IPS-11a (cell line): Measurements from ENCODE around the gene RAPGEF4.
"Not testable (repeated sequence)": the region's sequence is repeated elsewhere in the genome, so short reads cannot be mapped to it uniquely, and the experiment has no call there.

Experiments used
- H3K4me3 ChIP-seq: one replicate; pipeline ENCODE4 v1.5.1; 2013; ENCODE audit warnings: low read depth, low read length, control low read depth

RAPGEF4 gene

GRCh38 chr2:172770887-172771286 is 35.2 kb downstream of the RAPGEF4 start:
- no peak overlapping the region for H3K4me3 ChIP-seq

- H3K4me3 ChIP-seq = no peak overlapping the region
Observed at GRCh38 chr2:172772633-172773032, 37.0 kb downstream of the RAPGEF4 start.

- no peak overlapping the region for H3K4me3 ChIP-seq
Observed at GRCh38 chr2:172774302-172774701, 38.7 kb downstream of the RAPGEF4 start.

GRCh38 chr2:172775319-172775718 is 39.7 kb downstream of the RAPGEF4 start:
- no peak overlapping the region for H3K4me3 ChIP-seq

- no peak overlapping the region for H3K4me3 ChIP-seq
Observed at GRCh38 chr2:172777431-172777830, 41.8 kb downstream of the RAPGEF4 start.

GRCh38 chr2:172782506-172783164 is 47.0 kb downstream of the RAPGEF4 start:
- H3K4me3 ChIP-seq = no peak overlapping the region

GRCh38 chr2:172783165-172783898 is 47.7 kb downstream of the RAPGEF4 start:
- no peak overlapping the region for H3K4me3 ChIP-seq

GRCh38 chr2:172788871-172789270 is 53.2 kb downstream of the RAPGEF4 start:
- H3K4me3 ChIP-seq = no peak overlapping the region

GRCh38 chr2:172790404-172790803 is 54.8 kb downstream of the RAPGEF4 start:
- H3K4me3 ChIP-seq = no peak overlapping the region

GRCh38 chr2:172791953-172792352 is 56.3 kb downstream of the RAPGEF4 start:
- no peak overlapping the region for H3K4me3 ChIP-seq

- no peak overlapping the region for H3K4me3 ChIP-seq
Observed at GRCh38 chr2:172792711-172793110, 57.1 kb downstream of the RAPGEF4 start.

- not testable (repeated sequence) for H3K4me3 ChIP-seq
Observed at GRCh38 chr2:172803308-172803707, 67.7 kb downstream of the RAPGEF4 start.

GRCh38 chr2:172804423-172804822 is 68.8 kb downstream of the RAPGEF4 start:
- H3K4me3 ChIP-seq = no peak overlapping the region

- no peak overlapping the region for H3K4me3 ChIP-seq
Observed at GRCh38 chr2:172806493-172806892, 70.8 kb downstream of the RAPGEF4 start.

- H3K4me3 ChIP-seq = no peak overlapping the region
Observed at GRCh38 chr2:172806996-172807395, 71.4 kb downstream of the RAPGEF4 start.

- H3K4me3 ChIP-seq = no peak overlapping the region
Observed at GRCh38 chr2:172808156-172808555, 72.5 kb downstream of the RAPGEF4 start.

- H3K4me3 ChIP-seq = no peak overlapping the region
Observed at GRCh38 chr2:172811027-172811426, 75.4 kb downstream of the RAPGEF4 start.

GRCh38 chr2:172812158-172812744 is 76.6 kb downstream of the RAPGEF4 start:
- no peak overlapping the region for H3K4me3 ChIP-seq

- no peak overlapping the region for H3K4me3 ChIP-seq
Observed at GRCh38 chr2:172813314-172813888, 77.8 kb downstream of the RAPGEF4 start.

- H3K4me3 ChIP-seq = no peak overlapping the region
Observed at GRCh38 chr2:172817411-172817810, 81.8 kb downstream of the RAPGEF4 start.

GRCh38 chr2:172819943-172820342 is 84.3 kb downstream of the RAPGEF4 start:
- H3K4me3 ChIP-seq = no peak overlapping the region
